Ureter (tissue), 1 donor: ENCODE measurements around the gene PXDN. TPM values are rescaled to one million over a fixed set of nuclear protein-coding genes. Genes with fewer than 3 reads are reported as not detected.
"Not testable (repeated sequence)": the region's sequence is repeated elsewhere in the genome, so short reads cannot be mapped to it uniquely, and the experiment has no call there.

ENCODE experiments used
- DNase-seq: peaks from one replicate; pipeline ENCODE4 v3.0.0-alpha.2; 2020; ENCODE audit warnings: low spot score
- total RNA-seq: library from RNA; stranded (reverse); gene quantifications from one replicate; pipeline ENCODE4 v1.2.4, GENCODE V29; 2023
- donor health status: DM: yes; HTN: yes; CAD: no.

The PXDN gene
- total RNA-seq, 1 donor from 2014 or later = 20.2 TPM

- no peak for DNase-seq
Observed at GRCh38 chr2:1633936-1634587, 110.3 kb downstream of the PXDN start.

DNA sequence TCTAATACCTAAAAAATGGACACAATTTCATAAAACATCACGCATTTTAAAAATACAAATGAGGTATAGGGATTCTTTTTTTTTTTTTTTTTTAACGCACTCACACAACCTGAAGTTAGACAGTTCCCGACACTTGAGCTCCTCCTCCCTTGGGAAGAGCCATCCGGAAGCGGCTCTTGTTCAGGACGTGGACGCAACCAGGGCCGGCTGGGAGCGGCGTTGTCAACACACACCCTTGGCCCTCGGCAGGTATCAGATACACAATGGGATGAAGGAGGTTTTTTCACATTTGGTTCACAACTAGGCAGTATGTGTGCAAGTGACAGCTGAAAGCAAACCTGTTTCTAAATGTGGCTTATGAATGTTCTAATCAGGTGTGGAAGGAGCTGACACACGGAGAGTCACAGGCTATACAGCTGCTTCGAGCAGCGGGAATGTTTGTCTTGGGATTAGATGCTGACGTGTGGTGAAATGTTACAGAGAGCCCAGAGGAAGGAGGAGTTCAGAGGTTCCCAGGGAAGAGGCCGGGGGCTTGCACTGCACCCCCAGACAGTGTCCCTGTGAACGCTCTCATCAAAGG is 111.1 kb downstream of the PXDN start:
- DNase-seq = no peak

- no peak for DNase-seq
Observed at GRCh38 chr2:1632510-1632909, 111.8 kb downstream of the PXDN start.

DNA sequence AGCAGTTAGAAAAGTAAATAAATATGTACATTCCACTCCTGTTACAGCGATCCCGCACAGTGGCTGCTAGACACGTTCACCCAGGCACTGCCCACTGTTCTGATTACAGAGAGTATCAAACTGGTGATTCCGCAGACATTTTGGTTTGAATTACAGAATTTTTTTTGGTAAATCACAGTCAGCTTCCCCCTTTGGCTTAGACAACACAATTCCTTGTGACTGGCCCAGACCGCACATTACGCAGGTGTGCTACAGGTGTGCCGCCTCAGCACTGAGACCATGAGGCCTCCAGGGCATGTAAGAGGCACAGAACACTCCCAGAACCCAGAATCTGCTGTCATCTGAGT is 112.3 kb downstream of the PXDN start:
- DNase-seq = no peak

GRCh38 chr2:1631292-1632001 is 112.9 kb downstream of the PXDN start:
- DNase-seq = no peak

GRCh38 chr2:1628893-1629292 is 115.4 kb downstream of the PXDN start:
- no peak for DNase-seq

DNA sequence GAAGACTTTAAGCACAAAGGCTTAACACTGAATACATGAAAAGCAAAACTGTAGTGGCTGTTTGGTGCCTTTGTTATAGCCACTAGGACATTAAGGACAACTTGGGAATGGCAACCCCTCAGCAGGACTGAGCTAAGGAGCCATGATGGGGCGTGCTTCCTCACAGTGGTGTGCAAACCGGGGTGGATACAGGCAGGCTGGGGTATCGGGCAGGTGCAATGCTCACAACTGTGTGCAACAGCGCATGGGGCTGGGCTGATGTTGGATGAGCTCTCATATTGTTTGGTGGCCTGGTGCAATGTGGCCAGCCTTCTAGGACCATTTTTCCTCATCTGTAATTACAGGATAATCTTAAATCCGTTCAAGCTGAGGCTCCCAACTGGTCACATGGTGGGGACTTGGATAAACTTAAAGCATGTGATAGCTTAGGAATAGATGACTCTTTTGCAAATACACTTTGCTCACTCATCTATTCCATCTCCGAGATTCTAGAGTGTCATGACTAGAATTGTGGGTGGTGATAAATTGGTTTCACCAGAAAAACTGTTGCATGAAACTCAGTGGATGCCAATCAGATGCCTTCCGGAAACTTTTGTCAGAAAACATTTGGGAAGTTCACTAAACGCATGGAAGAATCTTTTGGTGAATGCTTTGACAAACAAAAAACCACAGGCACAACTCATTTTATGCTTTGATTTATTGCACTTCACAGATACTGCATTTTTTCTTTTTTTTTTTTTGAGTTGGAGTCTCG is 116.5 kb downstream of the PXDN start:
- no peak for DNase-seq

DNA sequence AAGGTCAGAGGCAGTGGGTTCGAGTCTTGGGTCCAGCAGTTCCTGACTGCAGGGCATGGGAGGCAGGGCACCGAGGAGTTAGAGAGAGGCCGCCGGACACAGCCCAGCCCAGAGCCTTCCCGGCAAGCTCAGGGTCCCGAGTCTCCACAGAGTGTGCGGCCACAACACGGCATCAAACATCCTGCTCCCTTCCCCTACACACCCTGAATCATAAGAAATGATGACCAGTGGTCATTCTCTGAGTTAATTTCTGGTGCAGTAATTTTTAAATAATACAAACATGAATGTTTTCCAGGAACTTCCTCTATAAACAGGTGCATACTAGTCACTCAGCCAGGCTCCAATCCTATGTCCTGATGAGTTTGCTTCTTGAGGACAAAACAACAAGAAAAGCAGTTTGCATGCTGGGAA is 118.0 kb downstream of the PXDN start:
- no peak for DNase-seq

DNA sequence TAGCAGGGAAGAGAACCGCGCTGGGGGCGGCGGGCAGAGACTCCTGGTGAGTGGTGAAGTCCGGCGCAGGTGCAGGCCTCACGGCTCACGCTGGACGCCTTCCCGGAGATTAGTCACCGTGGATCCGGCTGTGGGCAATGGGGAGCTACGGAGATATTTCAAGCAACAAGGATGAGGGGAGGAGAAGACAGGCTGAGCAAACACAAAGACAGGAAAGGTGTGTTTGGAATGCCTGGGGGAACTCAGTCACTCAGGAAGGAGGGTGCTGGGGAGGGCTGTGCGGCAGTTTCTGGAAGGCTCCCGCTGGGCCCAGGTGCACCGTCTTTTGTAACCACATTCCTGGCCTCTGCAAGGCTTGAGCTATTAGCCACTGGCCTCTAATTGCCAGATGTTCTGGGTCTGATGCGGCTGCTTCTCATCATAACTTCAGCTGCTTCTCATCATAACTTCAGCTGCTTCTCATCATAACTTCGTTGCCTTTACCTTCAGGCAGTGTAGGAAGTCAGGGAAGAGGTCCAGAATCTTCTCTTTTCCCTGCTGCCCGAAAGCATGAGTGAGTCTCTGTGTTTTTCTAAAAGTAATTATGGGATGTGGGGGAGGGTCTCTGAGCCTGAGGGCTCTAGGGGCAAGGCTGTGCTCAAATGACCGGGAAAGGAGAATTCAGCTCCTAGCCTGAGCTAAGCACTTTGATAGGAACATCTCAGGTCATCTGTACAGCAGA is 118.9 kb downstream of the PXDN start:
- DNase-seq = no peak

- DNase-seq = no peak
Observed at GRCh38 chr2:1623906-1624445, 120.3 kb downstream of the PXDN start.

- DNase-seq = no peak
Observed at GRCh38 chr2:1622521-1623200, 121.7 kb downstream of the PXDN start.

DNA sequence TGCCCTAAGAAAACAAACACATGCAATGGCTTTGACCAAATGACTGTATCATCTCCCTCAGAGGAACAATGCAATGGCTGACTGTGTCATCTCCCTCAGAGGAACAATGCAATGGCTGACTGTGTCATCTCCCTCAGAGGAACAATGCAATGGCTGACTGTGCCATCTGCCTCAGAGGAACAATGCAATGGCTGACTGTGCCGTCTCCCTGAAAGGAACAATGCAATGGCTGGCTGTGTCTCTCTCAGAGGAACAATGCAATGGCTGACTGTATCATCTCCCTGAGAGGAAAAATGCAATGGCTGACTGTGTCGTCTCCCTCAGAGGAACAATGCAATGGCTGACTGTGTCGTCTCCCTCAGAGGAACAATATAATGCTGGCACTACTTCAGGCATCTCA is 122.3 kb downstream of the PXDN start:
- not testable (repeated sequence) for DNase-seq

DNA sequence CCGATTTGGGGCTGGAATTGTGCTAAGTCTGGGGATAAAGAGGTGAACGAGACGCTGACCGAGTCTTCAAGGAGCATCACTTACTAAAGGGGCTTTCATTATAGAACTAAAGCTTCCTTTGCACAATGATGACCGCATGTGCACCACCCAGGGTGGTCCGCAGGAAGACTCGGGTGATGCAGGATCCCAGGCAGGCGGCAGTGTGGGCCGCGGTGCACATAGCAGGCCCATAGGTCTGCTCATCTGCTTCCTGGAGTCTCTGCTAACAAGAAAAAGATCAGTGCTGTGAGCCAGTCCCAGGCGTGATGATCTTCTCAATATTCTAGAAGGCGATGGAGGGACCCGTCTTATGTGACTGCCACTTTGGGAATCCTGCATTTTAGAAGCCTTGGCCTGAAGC is 122.8 kb downstream of the PXDN start:
- no peak for DNase-seq

DNA sequence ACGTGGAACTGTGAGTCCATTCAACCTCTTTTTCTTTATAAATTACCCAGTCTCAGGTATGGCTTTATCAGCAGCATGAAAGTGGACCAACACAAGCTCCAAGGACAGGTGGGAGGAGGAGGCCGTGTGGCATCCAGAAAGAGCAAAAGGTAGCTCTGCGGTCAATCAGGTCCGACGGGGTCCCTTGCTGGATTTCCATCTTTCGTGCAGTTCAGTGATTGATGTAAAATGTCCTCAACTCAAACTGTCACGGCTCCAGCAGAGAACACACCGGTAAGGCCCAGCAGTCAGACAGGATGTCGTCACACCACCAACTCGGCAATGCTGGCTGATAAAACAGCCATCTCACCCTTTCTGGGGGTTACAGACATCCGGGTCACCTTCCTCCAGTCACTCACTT is 123.3 kb downstream of the PXDN start:
- DNase-seq = no peak

GRCh38 chr2:1620081-1620480 is 124.2 kb downstream of the PXDN start:
- DNase-seq = no peak

DNA sequence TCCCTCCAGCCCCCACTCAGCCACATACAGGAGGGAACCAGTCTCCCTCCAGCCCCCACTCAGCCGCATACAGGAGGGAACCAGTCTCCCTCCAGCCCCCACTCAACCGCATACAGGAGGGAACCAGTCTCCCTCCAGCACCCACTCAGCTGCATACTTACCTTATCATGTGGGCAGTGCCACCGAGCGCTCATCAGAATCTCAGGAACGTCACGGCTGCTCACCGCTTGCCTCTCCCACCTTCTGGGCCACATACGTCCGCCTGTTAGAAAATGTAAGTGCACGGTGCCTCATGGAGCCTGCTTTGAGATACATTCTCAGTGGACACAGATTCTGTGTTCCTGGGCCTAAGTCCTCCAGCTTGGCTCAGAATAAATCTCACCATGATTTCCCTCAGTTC is 124.8 kb downstream of the PXDN start:
- no peak for DNase-seq

DNA sequence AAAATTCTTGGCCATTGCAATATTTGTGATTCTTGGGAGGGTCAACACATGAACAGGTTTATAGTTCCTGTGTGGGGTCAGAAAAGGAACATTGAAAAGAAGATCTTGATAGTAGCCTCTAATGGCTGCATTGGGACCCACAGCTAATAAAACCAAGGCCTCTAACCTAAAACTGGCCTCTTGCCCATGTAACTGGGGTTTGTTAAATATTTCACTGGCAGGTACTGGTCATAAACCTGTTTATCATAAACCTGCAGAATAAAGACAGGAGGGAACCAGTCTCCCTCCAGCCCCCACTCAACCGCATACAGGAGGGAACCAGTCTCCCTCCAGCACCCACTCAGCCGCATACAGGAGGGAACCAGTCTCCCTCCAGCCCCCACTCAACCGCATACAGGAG is 125.3 kb downstream of the PXDN start:
- DNase-seq = no peak

DNA sequence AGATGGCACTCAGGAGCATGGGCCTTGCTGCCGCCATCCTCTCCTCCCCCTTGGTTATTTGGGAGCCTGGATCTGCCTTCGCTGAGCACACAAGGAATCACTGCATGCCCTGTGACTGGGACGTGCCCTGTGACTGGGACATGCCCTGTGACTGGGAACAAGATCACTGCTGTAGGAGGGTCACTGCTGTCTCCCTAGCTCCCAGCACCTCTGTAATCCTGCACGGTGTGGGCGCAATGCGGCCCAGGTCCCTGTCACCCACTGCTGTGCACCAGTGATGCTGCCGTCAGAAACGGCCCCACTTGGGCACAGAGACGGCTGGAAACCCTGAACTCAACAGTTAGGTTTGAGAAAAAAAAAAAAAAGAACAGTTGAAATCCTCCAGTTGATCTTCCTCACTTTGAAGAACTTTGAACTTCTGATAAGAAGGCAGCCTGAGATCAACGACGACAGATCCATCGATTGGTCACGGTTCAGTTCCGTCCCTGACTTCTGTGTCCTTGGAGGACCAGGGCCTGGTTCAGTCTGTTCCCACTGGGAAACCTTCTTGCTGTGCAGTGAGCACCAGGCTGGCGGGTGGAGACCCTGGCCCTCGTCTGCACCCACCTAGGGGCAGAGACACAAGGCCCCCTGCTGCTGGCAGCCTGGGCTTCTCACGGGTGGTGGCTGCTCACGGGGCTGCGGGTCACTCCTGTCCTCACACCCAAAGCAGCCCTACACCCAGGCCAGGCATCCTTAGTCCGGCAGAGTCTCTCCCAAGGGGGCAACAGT is 125.9 kb downstream of the PXDN start:
- DNase-seq = no peak

DNA sequence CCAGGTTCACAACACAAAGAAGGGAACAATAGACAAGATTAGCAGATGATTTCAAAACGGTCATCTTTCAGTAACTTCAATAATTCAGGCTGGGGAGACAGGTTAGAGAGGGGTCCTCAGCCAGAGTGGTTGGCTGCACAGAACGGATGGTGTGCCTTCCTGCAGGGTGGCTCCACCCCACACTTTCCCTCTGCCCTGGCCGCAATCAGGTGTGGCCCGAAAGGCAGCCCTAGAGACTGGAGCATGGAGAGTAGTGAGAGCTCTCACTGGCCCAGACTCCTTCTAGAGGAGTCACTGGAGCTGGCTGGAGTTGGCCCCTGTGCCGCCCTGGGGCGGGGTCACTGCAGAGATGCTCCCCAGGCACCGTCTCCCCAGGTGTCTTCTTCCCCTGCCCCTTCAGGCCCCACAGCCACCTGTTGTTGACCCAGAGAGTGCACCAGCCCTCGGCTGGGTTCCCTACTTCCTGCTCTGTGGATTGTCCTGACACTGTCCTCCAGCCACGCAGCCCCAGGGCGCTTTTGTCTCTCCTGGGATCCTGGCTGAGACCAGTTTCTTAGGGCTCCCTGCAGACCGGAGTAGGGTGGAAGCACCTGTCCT is 126.8 kb downstream of the PXDN start:
- no peak for DNase-seq

GRCh38 chr2:1614564-1614963 is 129.8 kb downstream of the PXDN start:
- DNase-seq = no peak
